AG09309 (cell line): Measurements from ENCODE around the gene GLB1L2.

Source experiments
- DNase-seq: peaks from one replicate; pipeline ENCODE4 v3.0.0-alpha.2; 2010; ENCODE audit warnings: low read depth
- H3K4me3 ChIP-seq: 2 replicates; pipeline ENCODE4 v1.5.1; 2011; ENCODE audit warnings: mild to moderate bottlenecking, low read depth, low read length, moderate library complexity; ENCODE audit not compliant: control insufficient read depth
- TF ChIP-seq, protein P1 (sequence below): IDR thresholded peaks from 2 replicates; pipeline ENCODE4 v1.5.1; 2011; ENCODE audit warnings: mild to moderate bottlenecking, low read depth, low read length, inconsistent platforms; ENCODE audit not compliant: insufficient read depth, control insufficient read depth; ENCODE audit errors: missing control alignments

The GLB1L2 gene

GRCh38 chr11:134358856-134359490 lies 27.2 kb downstream of the GLB1L2 start:
- no peak overlapping the region for H3K4me3 ChIP-seq
- TF ChIP-seq, protein P1, sequence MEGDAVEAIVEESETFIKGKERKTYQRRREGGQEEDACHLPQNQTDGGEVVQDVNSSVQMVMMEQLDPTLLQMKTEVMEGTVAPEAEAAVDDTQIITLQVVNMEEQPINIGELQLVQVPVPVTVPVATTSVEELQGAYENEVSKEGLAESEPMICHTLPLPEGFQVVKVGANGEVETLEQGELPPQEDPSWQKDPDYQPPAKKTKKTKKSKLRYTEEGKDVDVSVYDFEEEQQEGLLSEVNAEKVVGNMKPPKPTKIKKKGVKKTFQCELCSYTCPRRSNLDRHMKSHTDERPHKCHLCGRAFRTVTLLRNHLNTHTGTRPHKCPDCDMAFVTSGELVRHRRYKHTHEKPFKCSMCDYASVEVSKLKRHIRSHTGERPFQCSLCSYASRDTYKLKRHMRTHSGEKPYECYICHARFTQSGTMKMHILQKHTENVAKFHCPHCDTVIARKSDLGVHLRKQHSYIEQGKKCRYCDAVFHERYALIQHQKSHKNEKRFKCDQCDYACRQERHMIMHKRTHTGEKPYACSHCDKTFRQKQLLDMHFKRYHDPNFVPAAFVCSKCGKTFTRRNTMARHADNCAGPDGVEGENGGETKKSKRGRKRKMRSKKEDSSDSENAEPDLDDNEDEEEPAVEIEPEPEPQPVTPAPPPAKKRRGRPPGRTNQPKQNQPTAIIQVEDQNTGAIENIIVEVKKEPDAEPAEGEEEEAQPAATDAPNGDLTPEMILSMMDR = no peak
- DNase-seq = no peak

GRCh38 chr11:134359646-134360045 lies 27.9 kb downstream of the GLB1L2 start:
- TF ChIP-seq, protein P1 = no peak
- DNase-seq = no peak
- H3K4me3 ChIP-seq = no peak overlapping the region

GRCh38 chr11:134360050-134360835 lies 28.5 kb downstream of the GLB1L2 start:
- DNase-seq = no peak
- TF ChIP-seq, protein P1 = peak; percentile 65
- no peak overlapping the region for H3K4me3 ChIP-seq

DNA sequence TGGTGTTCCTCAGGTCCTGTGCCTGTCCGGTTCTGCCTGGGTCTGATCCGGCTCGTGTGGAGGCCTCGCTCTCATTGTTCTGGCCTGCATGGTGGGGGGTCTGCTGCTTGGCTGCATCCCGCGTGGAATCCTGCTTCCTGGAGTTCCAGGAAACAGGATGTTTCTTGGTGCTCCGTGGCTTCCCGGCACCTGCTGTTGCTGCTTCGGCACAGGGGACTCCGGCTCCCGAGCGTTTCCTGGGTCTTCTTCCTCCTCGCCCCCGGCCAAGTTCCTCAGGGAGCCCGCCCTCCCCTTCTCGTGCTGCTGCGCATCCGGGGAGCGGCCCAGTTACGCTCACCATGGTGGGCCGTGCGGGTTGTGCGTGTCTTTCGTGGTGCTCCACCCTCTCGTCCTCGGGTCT lies 29.9 kb downstream of the GLB1L2 start:
- TF ChIP-seq, protein P1 = no peak
- no peak overlapping the region for H3K4me3 ChIP-seq
- DNase-seq = no peak

DNA sequence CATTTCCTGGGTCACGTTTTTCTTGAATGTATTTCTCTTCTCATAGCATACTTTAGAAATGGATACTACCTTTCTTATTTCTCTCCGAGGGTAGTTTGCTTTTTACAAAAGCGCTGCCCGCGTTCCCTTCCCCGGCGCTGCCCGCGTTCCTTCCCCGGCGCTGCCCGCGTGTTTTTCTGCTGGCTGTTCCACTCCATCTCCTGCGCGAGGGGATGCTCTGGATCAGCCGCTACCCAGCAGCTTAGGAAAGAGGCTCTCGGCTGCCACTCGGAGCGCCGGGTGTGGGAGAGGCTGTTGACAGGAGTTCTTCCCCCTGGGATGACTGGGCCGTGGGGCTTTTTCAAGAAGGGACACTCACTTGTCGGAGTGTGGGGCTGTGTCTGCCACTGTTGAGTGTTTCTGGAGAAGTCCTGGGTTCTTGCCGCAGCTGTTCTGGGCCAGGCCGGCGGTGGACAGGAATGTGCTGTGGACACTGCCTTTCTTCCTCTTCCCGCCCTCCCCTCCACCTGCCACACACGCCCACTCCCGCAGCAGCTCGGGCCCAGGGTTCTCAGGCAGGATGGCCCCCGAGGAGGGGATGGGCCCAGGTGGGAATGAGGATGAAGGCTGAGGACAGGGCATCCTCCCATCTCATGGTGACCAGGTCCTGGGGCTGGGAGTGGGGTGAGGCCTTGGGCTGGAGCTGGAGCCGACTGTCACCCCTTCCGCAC lies 30.6 kb downstream of the GLB1L2 start:
- no peak overlapping the region for H3K4me3 ChIP-seq
- TF ChIP-seq, protein P1 = no peak
- DNase-seq = no peak

DNA sequence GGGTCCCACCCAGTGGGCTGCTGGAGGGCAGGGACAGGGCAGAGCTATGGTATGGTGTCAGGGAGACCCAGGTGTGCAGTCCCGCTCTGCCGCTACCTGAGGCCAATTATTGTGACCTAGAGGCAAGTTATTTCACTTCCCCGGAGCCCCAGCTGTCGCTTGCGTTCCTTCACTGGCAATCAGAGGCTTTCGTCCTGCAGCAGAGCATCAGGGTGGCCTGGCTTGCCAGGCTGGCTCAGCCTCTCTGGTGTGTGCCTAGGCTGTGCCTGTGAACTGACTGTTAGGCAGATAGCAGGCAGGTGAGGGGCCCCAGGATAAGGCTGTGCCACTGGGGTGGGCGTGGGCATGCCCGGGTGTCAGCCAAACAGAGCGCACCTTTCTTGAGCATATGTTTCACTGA lies 31.4 kb downstream of the GLB1L2 start:
- no peak overlapping the region for H3K4me3 ChIP-seq
- TF ChIP-seq, protein P1 = no peak
- no peak for DNase-seq
